NCI-H1417 treated with DMSO at 0.1 percent for 48 hours (cell line): ENCODE data around the gene PRR12.

ENCODE experiments used
- DNase-seq: peaks from one replicate; lab custom pipeline; 2025; lab: John Stamatoyannopoulos, UW

Gene PRR12

DNA sequence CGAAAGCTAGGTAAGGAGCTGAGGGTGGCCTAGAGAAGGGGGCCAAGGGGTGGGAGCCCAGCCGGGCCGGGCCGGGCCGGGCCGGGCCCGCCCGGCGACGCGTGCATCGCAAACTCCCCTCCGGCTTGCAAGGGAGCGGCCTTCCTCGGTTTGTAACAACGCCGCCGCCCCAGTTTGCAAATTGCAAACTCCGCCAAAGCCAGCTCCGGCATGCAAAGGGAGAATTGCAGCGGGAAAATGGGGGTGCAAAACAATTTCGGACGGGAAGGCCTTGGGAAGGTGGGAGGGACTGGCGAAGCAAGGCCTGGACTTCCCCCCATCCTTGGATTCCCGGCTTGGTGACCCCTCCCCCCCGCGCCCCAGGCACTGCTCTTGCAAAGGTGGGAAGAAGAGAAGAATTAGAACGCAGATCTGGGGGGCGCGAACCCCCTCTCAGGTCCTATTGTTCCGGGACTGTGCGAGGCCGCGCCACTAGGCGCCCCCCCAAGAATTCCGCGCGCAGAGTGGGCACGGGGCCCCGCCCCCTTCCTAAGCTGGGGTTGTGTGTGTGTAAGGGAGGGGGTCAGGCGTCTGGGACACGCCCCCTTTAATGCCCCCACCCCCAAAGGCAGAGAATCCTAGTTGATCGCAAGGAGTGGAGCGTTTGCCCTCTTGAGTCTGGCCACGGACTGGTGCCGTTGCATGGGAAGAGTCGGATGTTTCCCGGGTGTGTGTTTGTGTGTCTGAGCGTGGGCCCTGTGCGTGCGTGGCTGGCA, 926 bp downstream of the PRR12 start:
- DNase-seq: no peak

DNA sequence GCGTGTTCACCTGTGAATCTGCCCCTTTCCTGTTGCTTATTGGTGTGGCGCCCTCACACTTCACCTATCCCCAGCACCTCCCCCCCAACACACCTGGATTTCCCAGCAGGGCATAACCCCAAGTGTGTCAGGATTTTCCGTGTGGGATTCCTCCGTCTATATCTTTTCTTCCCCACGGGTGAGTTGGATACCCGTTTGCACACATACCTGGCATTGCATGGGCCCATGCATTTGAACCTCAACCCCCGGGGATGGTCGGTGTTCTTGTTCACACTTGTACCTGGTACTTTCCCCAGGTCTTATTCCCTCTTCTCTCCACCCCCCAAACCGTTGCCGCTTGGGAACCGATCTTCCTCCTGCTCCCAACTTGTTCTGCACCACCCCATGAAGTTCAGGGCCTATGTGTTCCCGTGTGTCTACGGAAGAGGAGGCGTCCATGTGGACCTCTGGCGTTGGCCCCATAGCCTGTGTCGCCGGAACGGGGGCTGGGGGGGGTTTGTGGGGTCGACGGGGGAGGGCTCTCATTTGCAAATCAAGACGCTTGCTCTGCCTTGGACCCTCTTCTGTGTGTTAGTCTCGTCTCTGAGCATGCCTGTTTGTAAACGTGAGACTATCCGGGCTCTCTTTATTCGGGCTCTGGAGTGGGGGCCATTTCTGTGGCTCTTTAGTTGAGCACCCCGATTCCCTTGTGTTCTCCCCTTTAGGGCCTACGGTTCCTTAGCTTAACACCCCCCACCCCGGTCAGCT, 1.7 kb downstream of the PRR12 start:
- DNase-seq: no peak

DNA sequence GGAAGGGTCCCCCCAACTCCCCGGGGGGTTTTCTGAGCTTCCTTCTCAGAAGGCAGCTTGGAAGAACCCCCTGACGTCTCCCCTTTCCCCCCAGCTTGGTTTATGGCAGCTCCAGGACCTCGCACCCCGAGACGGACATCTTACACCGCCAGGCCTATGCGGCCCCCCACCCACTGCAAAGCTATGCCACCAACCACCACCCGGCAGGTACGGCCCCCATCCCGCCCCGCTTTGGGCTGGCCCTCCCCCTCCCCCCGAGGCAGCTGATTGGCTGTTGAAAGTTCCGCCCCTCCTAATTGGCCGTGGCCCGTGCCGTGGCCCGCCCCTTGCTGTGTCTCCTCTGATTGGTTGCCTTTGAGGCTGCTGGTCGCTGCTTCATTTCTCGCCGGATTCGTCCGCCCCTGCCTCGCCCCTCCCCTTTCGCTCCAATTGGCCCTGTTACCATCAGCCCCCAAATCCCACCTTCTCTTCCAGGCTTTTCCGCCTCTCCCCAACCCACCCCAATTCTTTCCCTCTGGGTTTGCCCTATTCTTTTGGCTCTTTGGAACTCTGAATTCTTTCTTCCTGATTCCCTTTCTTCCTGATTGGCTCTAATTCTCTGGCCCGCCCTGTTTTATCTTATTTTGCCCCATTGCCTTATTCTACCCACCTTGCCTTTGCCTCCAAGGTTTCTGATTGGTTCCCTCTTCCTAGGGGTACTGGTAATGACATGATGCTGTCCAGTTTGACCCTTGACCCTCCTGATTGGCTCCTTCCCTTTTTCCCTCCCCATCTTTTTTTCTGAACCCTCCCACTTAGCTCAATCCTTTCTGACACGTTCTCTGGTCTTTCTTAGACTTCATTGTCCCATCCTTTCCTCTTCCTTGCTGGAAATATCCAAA, 2.5 kb downstream of the PRR12 start:
- no peak for DNase-seq

DNA sequence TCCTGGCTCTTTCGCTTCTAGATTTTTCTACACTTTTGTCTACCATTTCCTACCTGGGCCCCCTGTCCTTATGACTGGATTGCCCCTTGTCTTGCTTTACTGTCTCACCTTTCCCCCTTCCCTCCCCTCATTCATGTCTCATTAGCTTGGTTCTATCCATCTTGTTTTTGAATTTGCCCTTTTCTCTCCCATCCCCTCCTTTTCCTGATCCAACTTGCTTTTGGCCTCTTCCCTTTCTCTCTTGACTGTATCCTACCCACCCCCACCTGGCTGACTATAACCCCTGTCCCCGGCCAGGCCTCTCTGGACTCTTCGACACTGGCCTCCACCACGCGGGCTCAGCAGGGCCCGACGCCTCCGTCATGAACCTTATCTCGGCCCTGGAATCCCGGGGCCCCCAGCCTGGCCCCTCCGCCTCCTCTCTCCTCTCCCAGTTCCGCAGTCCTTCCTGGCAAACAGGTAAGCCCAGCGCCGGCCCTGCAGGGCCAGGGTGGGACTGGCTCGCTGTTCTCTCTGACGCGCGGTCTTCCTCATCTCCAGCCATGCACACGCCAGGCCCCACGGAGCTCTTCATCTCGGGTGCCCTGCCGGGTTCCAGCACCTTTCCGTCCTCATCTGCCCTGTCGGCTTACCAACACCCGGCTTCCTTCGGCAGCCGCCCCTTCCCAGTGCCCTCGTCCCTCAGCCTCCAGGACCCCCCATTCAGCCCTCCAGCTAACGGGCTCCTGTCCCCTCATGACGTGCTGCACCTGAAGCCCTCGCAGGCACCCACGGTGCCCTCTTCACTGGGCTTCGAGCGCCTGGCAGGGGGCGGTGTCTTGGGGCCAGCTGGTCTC, 3.4 kb downstream of the PRR12 start:
- no peak for DNase-seq

DNA sequence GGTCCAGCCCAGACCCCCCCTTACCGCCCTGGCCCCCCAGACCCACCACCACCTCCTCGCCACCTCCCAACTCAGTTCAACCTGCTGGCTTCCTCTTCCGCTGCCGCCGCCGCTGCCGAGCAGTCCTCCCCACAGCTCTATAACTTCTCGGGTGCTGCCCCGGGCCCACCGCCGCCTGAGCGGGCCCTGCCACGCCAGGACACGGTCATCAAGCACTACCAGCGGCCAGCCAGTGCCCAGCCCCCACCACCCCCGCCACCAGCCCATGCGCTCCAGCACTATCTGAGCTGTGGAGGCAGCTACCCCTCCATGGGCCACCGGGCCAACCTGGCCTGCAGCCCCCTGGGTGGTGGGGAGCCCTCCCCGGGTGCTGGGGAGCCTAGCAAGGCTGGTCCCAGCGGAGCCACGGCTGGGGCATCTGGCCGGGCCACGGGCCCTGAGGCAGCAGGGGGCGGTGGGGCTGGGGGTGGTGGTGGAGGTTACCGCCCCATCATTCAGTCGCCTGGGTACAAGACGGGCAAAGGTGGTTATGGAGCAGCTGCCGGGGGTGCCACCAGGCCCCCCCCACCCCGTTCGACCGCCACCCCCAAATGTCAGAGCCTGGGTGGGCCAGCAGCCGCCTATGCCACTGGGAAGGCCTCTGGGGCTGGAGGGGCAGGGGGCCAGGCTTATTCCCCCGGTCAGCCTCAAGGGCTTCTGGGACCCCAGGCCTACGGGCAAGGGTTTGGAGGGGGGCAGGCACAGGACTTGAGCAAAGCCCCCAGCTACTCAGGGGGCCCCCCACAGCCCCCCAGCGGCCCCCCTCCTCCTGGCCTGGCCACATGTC, 4.2 kb downstream of the PRR12 start:
- no peak for DNase-seq

GRCh38 chr19:49595819-49596404, 4.9 kb downstream of the PRR12 start:
- no peak for DNase-seq

- no peak for DNase-seq
Observed at GRCh38 chr19:49596407-49596806, 5.4 kb downstream of the PRR12 start.

GRCh38 chr19:49596954-49597702, 6.1 kb downstream of the PRR12 start:
- no peak for DNase-seq

- DNase-seq: no peak
Observed at GRCh38 chr19:49597703-49597974, 6.7 kb downstream of the PRR12 start.

- DNase-seq: no peak
Observed at GRCh38 chr19:49599378-49600295, 8.7 kb downstream of the PRR12 start.

- DNase-seq: no peak
Observed at GRCh38 chr19:49601482-49602038, 10.6 kb downstream of the PRR12 start.

DNA sequence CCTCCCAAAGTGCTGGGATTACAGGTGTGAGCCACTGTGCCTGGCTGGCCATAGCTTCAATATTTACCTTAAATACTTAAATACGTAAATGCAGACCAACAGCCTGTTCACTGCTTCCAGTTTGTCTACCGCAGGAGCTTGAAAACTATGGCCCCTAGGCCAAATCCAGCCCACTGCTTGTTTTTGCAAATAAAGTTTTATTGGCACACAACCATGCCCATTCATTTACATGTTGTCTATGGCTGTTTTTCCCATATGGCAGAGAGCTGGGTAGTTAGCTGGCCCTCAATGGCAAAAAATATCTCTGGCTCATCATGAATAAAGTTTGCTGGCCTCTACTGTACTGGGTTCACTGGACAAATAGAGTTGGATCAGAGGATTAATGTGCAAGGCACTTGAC, 11.8 kb downstream of the PRR12 start:
- DNase-seq: no peak

DNA sequence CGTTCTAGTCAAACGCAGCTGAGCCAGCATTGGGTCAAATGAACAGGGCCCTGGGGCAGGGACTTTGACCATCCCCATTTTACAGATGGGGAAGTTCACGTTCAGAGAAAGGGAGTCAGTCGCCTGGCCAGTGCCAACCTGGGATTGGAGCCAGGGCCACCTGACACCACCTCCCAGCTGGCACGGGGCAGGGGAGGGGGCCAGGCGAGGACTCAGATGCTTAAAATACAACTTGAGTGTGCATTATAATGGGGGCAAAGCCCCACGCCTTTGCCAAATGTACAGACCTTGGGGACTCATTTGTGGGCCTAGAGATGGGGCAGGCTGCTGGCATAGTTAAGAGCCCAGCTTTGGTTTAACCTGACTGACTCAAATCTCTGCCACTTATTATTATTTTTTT, 14.6 kb downstream of the PRR12 start:
- DNase-seq: no peak

GRCh38 chr19:49609499-49610092, 18.6 kb downstream of the PRR12 start:
- DNase-seq: no peak

- DNase-seq: no peak
Observed at GRCh38 chr19:49613374-49613773, 22.4 kb downstream of the PRR12 start.

- DNase-seq: no peak
Observed at GRCh38 chr19:49614096-49614833, 23.3 kb downstream of the PRR12 start.

DNA sequence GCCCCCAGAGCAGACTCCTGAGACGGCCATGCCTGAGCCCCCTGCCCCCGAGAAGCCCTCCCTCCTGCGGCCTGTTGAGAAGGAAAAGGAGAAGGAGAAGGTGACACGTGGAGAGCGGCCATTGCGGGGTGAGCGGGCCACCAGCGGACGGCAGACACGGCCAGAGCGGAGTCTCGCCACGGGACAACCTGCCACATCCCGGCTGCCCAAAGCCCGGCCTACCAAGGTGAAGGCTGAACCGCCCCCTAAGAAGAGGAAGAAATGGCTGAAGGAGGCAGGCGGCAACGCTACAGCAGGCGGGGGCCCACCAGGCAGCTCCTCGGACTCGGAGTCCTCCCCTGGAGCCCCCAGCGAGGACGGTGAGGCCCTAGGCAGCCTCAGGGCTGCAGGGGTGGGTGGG, 24.9 kb downstream of the PRR12 start:
- no peak for DNase-seq
